K562 (cell line): ENCODE data around the gene BSDC1. TPM values are rescaled to one million over a fixed set of nuclear protein-coding genes. Genes with fewer than 3 reads are reported as not detected.
A peak's percentile ranks its signal among the peaks of the same experiment; 100 is the strongest.

Experiments
- CBX1 ChIP-seq: sonication (generic); IDR thresholded peaks from 2 replicates; pipeline ENCODE4 v1.6.1; 2016; ENCODE audit warnings: antibody characterized with exemption, low read depth, mild to moderate bottlenecking
- CBX8 ChIP-seq: fragments of 200-600 bp; sonication (generic); IDR thresholded peaks from 2 replicates; pipeline ENCODE4 v1.6.1; 2012; ENCODE audit warnings: borderline replicate concordance, mixed run types, low read depth, mild to moderate bottlenecking, moderate library complexity, mixed read lengths, low read length, control low read depth, inconsistent platforms; ENCODE audit not compliant: poor library complexity, severe bottlenecking; ENCODE audit errors: extremely low read depth
- FOXP1 ChIP-seq: sonication (generic); formaldehyde crosslinking; IDR thresholded peaks from 2 replicates; pipeline ENCODE4 v1.8.0; 2022; ENCODE audit warnings: mild to moderate bottlenecking, missing genetic modification reagents
- HBP1 ChIP-seq: fragments of 450-650 bp; formaldehyde crosslinking; IDR thresholded peaks from 2 replicates; pipeline ENCODE4 v1.4.0; 2022; ENCODE audit warnings: missing genetic modification characterization
- HDAC6 ChIP-seq: IDR thresholded peaks from 2 replicates; pipeline ENCODE4 v1.6.1; 2012; ENCODE audit warnings: low read depth, mild to moderate bottlenecking, control low read depth, inconsistent platforms, low read length, moderate library complexity
- HES1 ChIP-seq: fragments of 450-650 bp; IDR thresholded peaks from 2 replicates; pipeline ENCODE4 v1.6.1; 2016; ENCODE audit warnings: low read depth, mild to moderate bottlenecking, moderate library complexity
- HIVEP1 ChIP-seq: fragments of 250-450 bp; sonication (Bioruptor Pico); IDR thresholded peaks from 2 replicates; pipeline ENCODE4 v1.4.0; 2020; ENCODE audit warnings: mild to moderate bottlenecking
- IRF9 ChIP-seq: fragments of 450-650 bp; IDR thresholded peaks from 2 replicates; pipeline ENCODE4 v1.6.1; 2016; ENCODE audit warnings: missing biosample characterization, missing genetic modification characterization
- MEF2A ChIP-seq: IDR thresholded peaks from 2 replicates; pipeline ENCODE4 v1.6.1; 2011; ENCODE audit warnings: low read depth, mild to moderate bottlenecking, low read length, moderate library complexity; ENCODE audit not compliant: control insufficient read depth
- NCOA6 ChIP-seq: fragments of 450-650 bp; IDR thresholded peaks from 2 replicates; pipeline ENCODE4 v1.6.1; 2017; ENCODE audit warnings: mild to moderate bottlenecking
- NEUROD1 ChIP-seq: fragments of 150-350 bp; IDR thresholded peaks from 2 replicates; pipeline ENCODE4 v1.6.1; 2014; ENCODE audit warnings: borderline replicate concordance, low read length, low read depth; ENCODE audit not compliant: partially characterized antibody
- NR2C2 ChIP-seq, 2 experiments: fragments of 200-800 bp in 1 of 2; sonication (Bioruptor generic) in 1 of 2; sonication (generic) in 1 of 2; formaldehyde crosslinking in 1 of 2; IDR thresholded peaks; 2 replicates each; pipeline versions ENCODE4 v1.6.1 to v1.8.0; 2016 to 2022; ENCODE audit warnings: mild to moderate bottlenecking in 1 of 2, missing compliant biosample characterization in 1 of 2, missing genetic modification characterization in 1 of 2, missing genetic modification reagents in 1 of 2
- POLR2A ChIP-seq: fragments of 450-650 bp; conservative IDR thresholded peaks from 2 replicates; pipeline ENCODE4 v1.6.1; 2016
- RBM34 ChIP-seq: fragments of 200-400 bp; formaldehyde crosslinking; IDR thresholded peaks from 2 replicates; pipeline ENCODE4 v1.6.1; 2018; ENCODE audit warnings: low read length, borderline replicate concordance; ENCODE audit not compliant: insufficient read depth
- RFX7 ChIP-seq: fragments of 250-450 bp; sonication (Bioruptor Pico); IDR thresholded peaks from 2 replicates; pipeline ENCODE4 v1.5.1; 2021; ENCODE audit warnings: mild to moderate bottlenecking
- RUNX1 ChIP-seq: sonication (generic); IDR thresholded peaks from 2 replicates; pipeline ENCODE4 v1.6.1; 2016; ENCODE audit warnings: antibody characterized with exemption, low read depth
- TCFL5 ChIP-seq: fragments of 250-450 bp; sonication (Bioruptor Pico); conservative IDR thresholded peaks from 2 replicates; pipeline ENCODE4 v1.6.1; 2021; ENCODE audit warnings: mild to moderate bottlenecking, moderate library complexity, matching md5 sums
- USF1 ChIP-seq: sonication (generic); formaldehyde crosslinking; IDR thresholded peaks from 2 replicates; pipeline ENCODE4 v1.9.0; 2022; ENCODE audit warnings: mild to moderate bottlenecking, missing genetic modification reagents
- ZBTB49 ChIP-seq: sonication (generic); formaldehyde crosslinking; IDR thresholded peaks from 2 replicates; pipeline ENCODE4 v1.8.0; 2022; ENCODE audit warnings: missing genetic modification reagents, mild to moderate bottlenecking, borderline replicate concordance
- ZNF696 ChIP-seq: fragments of 250-450 bp; sonication (Bioruptor Pico); conservative IDR thresholded peaks from 2 replicates; pipeline ENCODE4 v1.4.0; 2020; ENCODE audit warnings: mild to moderate bottlenecking, moderate library complexity
- ZNF75A ChIP-seq: fragments of 450-650 bp; formaldehyde crosslinking; IDR thresholded peaks from 2 replicates; pipeline ENCODE4 v1.4.0; 2020; ENCODE audit warnings: mild to moderate bottlenecking
- ZNF77 ChIP-seq: fragments of 250-450 bp; sonication (Bioruptor Pico); IDR thresholded peaks from 2 replicates; pipeline ENCODE4 v1.5.0; 2020
- polyA plus RNA-seq, 8 experiments: library from polyadenylated mRNA; depleted of rRNA in 4 of 8; stranded (reverse) in 5 of 8; unstranded in 3 of 8; fragments of >200 nt; fragmentation: Nextera tagmentation in 2 of 8; fragmentation: Illumina TruSeq in 1 of 8; extraction: Ambion mirVana in 2 of 8; extraction: Trizol in 1 of 8; gene quantifications; 2 replicates each; pipeline versions ENCODE4 v1.2.1 to v1.2.3, GENCODE V29; 2011 to 2014; ENCODE audit warnings: inconsistent platforms in 1 of 8, missing spikeins in 1 of 8
- total RNA-seq, 7 experiments: library from RNA; depleted of rRNA in 6 of 7; stranded (reverse); fragments of >200 nt in 6 of 7; fragmentation: Illumina TruSeq in 2 of 7; extraction: Trizol in 2 of 7; gene quantifications; 2 replicates each; pipeline versions ENCODE4 v1.2.1 to v1.2.3, GENCODE V29; 2011 to 2021; ENCODE audit warnings: low replicate concordance in 1 of 7

Gene BSDC1
- total and polyA plus RNA-seq, 9 of the 15 experiments (the other 6 are each of a cell fraction or from before 2014, with no cell fraction given), result 10.2 to 96.8 (median 73.1) TPM

- no peak for TF ChIP-seq ZBTB49 (CRISPR knock-in tag)
- 0 out of 2 replicates have a peak, but pooled peaks have one; percentile 66 for TF ChIP-seq CBX1
- no peak for TF ChIP-seq NCOA6
- no peak for TF ChIP-seq RFX7
- no peak for TF ChIP-seq ZNF75A (CRISPR knock-in tag)
- no peak for TF ChIP-seq NR2C2 (CRISPR knock-in tag; IDR thresholded peaks at IDR 0.05)
- no peak for TF ChIP-seq NR2C2 (tag; IDR thresholded peaks at IDR 0.05)
- TF ChIP-seq CBX8, result no peak
- no peak for TF ChIP-seq RBM34
- no peak for TF ChIP-seq FOXP1 (CRISPR knock-in tag)
- no peak for TF ChIP-seq IRF9
- TF ChIP-seq HBP1 (CRISPR knock-in tag), result no peak
- no peak for TF ChIP-seq MEF2A
- TF ChIP-seq HIVEP1 (CRISPR knock-in tag), result no peak
- no peak for TF ChIP-seq ZNF696 (CRISPR knock-in tag)
- no peak for TF ChIP-seq HES1
- TF ChIP-seq POLR2A, result peak; percentile 91
- TF ChIP-seq HDAC6, result no peak
- no peak for TF ChIP-seq NEUROD1
- no peak for TF ChIP-seq ZNF77 (CRISPR knock-in tag)
- TF ChIP-seq TCFL5 (CRISPR knock-in tag), result no peak
- no peak for TF ChIP-seq RUNX1
- no peak for TF ChIP-seq USF1 (CRISPR knock-in tag)
Measured at GRCh38 chr1:32335790-32336590, 58.3 kb downstream of the BSDC1 start, which contains the start of gene MARCKSL1 (continued).
